ENCODE measurements around the gene CCDC107. TPM values are rescaled to one million over a fixed set of nuclear protein-coding genes. Genes with fewer than 3 reads are reported as not detected.
"Not testable (repeated sequence)": the region's sequence is repeated elsewhere in the genome, so short reads cannot be mapped to it uniquely, and the experiment has no call there.

The CCDC107 gene
- polyA plus RNA-seq, 2 of the 4 experiments (the other 2 are of a cell fraction) = 13.3 to 20.7 TPM

GRCh38 chr9:35643046-35643445, 15.0 kb upstream of the CCDC107 start (continued):
- TF ChIP-seq POLR2AphosphoS2 (conservative IDR thresholded peaks at IDR 0.05; ENCODE audit: low read length) (no peak), SREBF2 (IDR thresholded peaks at IDR 0.05) (no peak), ZSCAN20 (CRISPR knock-in tag; IDR thresholded peaks at IDR 0.05) (no peak), TFCP2L1 (CRISPR knock-in tag; IDR thresholded peaks at IDR 0.05) (no peak), ATOH8 (CRISPR knock-in tag; IDR thresholded peaks at IDR 0.05; ENCODE audit: low read depth) (no peak), FOSB (CRISPR knock-in tag; IDR thresholded peaks at IDR 0.05) (no peak)

GRCh38 chr9:35645736-35646135, 12.4 kb upstream of the CCDC107 start:
- 90% methylated on average over 10 of the region's 10 CpGs for WGBS (ENCODE audit: missing lambda C conversion rate)
- not testable (repeated sequence) for ATAC-seq; H3K9me3 ChIP-seq; H3K4me1 ChIP-seq; H3K4me3 ChIP-seq; FAIRE-seq; DNase-seq (ENCODE audit: low read depth in 1 of 2, low spot score in 1 of 2)
- peak overlapping the region; percentile 100 for H3K4me2 ChIP-seq
- ChIA-PET POLR2A (interaction anchor here (0.7 to 1.4 kb wide), 3 partner anchors 12 to 19 kb away, joined by 3 to 4 read pairs (median 3); partner anchors contain the start of genes ARHGEF39, CCDC107 and RMRP), CTCF (interaction anchor here (0.7 to 5.9 kb wide), 31 partner anchors 10 to 975 kb away, joined by 3 to 135 read pairs (median 6); partner anchors contain the start of genes ARHGEF39, CCDC107, CREB3 and GBA2)
- H3K27ac ChIP-seq = peak overlapping the region in 1 of 2 experiments; percentile 92; a peak in 1 of 6 replicates

- Histone ChIP-seq H3K9me3 (no peaks in the 10 kb centered on the region), H3K4me1 (peaks cover 9% of the 10 kb centered on the region), H3K4me2 (peak overlapping the region; percentile 100), H3K27ac (peak overlapping the region; percentile 92 to 93), H3K4me3 (peak overlapping the region; percentile 52)
- FAIRE-seq (no peak), DNase-seq (ENCODE audit: low read depth in 1 of 2, low spot score in 1 of 2) (no peak), ATAC-seq (peak; percentile 11 to 34; a peak in 3 of 6 replicates)
- ChIA-PET POLR2A (interaction anchor here (0.7 to 1.4 kb wide), 3 partner anchors 12 to 19 kb away, joined by 3 to 4 read pairs (median 3); partner anchors contain the start of genes ARHGEF39, CCDC107 and RMRP), CTCF (interaction anchor here (0.7 to 5.9 kb wide), 37 partner anchors 10 to 975 kb away, joined by 3 to 135 read pairs (median 5); partner anchors contain the start of genes ARHGEF39, CCDC107, CREB3 and GBA2)
- TF ChIP-seq SREBF2 (IDR thresholded peaks at IDR 0.05) = no peak
- TF ChIP-seq EHMT2 (IDR thresholded peaks at IDR 0.05; ENCODE audit: low read depth) = no peak
- no peak for TF ChIP-seq HOXA7 (CRISPR knock-in tag; IDR thresholded peaks at IDR 0.05)
- no peak for TF ChIP-seq MAFK (IDR thresholded peaks at IDR 0.05; ENCODE audit: partially characterized antibody)
- no peak for TF ChIP-seq CBX2 (IDR thresholded peaks at IDR 0.05; ENCODE audit: borderline replicate concordance, low read depth)
- no peak for TF ChIP-seq USF2 (IDR thresholded peaks at IDR 0.05)
- TF ChIP-seq PHF8 (IDR thresholded peaks at IDR 0.05; ENCODE audit: borderline replicate concordance, low read depth) = no peak
- TF ChIP-seq HDAC2 (IDR thresholded peaks at IDR 0.05) = no peak
- no peak for TF ChIP-seq KDM5A (IDR thresholded peaks at IDR 0.05)
- TF ChIP-seq CTCF (IDR thresholded peaks at IDR 0.05) = no peak
- no peak for TF ChIP-seq NR3C1 (IDR thresholded peaks at IDR 0.05)
- TF ChIP-seq BCL3 (IDR thresholded peaks at IDR 0.05) = no peak
- TF ChIP-seq RCOR1 (IDR thresholded peaks at IDR 0.05; ENCODE audit: low read depth, low read length) = no peak
- TF ChIP-seq SMC3 (IDR thresholded peaks at IDR 0.05) = no peak
- no peak for TF ChIP-seq REST (IDR thresholded peaks at IDR 0.05)
- TF ChIP-seq RFX5 (IDR thresholded peaks at IDR 0.05) = no peak
- TF ChIP-seq MAX (IDR thresholded peaks at IDR 0.05) = no peak
- TF ChIP-seq TP53 (CRISPR knock-in tag; IDR thresholded peaks at IDR 0.05) = no peak
- no peak for TF ChIP-seq EP300 (IDR thresholded peaks at IDR 0.05)
- WGBS (ENCODE audit: missing lambda C conversion rate) = 51% methylated on average over 11 of the region's 11 CpGs
Measured at GRCh38 chr9:35646153-35646532, 11.9 kb upstream of the CCDC107 start.

Measured in A549 (cell line).